Prostate gland (tissue), 2 donors: ENCODE measurements around the gene CXorf65. TPM values are rescaled to one million over a fixed set of nuclear protein-coding genes. Genes with fewer than 3 reads are reported as not detected.

ENCODE experiments used
- DNase-seq: peaks from one replicate; pipeline ENCODE4 v3.0.0-alpha.2; 2019; ENCODE audit warnings: low spot score
- H3K27ac ChIP-seq, 2 donors: fragments of 200-600 bp; sonication (generic); 2 replicates each; pipeline ENCODE4 v1.5.1; 2017 to 2019
- H3K27me3 ChIP-seq: fragments of 200-600 bp; sonication (generic); replicated peaks from 2 replicates; pipeline ENCODE4 v1.5.1; 2019; ENCODE audit not compliant: insufficient read depth
- H3K36me3 ChIP-seq, 2 donors: fragments of 200-600 bp; sonication (generic); 1 replicate in 1 of 2; 2 replicates in 1 of 2; pipeline versions ENCODE4 v1.5.1 to v1.8.1; 2017 to 2019
- H3K4me1 ChIP-seq: fragments of 200-600 bp; sonication (generic); replicated peaks from 2 replicates; pipeline ENCODE4 v1.5.1; 2019
- H3K4me3 ChIP-seq, 2 donors: fragments of 200-600 bp; sonication (generic); 2 replicates each; pipeline ENCODE4 v1.5.1; 2017 to 2019
- H3K9me3 ChIP-seq: fragments of 200-600 bp; sonication (generic); 2 replicates; pipeline ENCODE4 v1.5.1; 2017
- POLR2A ChIP-seq: fragments of 450-650 bp; IDR thresholded peaks from one replicate; pipeline ENCODE4 v1.6.1; 2016; ENCODE audit warnings: antibody characterized with exemption, mild to moderate bottlenecking
- POLR2AphosphoS5 ChIP-seq: sonication (generic); formaldehyde crosslinking; IDR thresholded peaks from one replicate; pipeline ENCODE4 v1.6.1; 2017; ENCODE audit warnings: antibody characterized with exemption
- WGBS: methylation state at CpG from one replicate; pipeline ENCODE4 v1.1.5; 2018; 5-methylcytosine and 5-hydroxymethylcytosine counted together
- intact Hi-C: fragments of 100-400 bp; cut with DNase I; formaldehyde crosslinking; loops from one replicate; pipeline ENCODE4 v1.14.2; 2022
- total RNA-seq, 2 donors: library from RNA; depleted of rRNA; stranded (reverse); fragments of >200 nt; gene quantifications; one replicate each; pipeline ENCODE4 v1.1.0, GENCODE V29; 2016
- TF ChIP-seq, protein P1 (sequence below), 4 experiments: fragments of 200-600 bp in 2 of 4; fragments of 450-650 bp in 2 of 4; sonication (generic) in 2 of 4; IDR thresholded peaks; 1 replicate in 3 of 4; 2 replicates in 1 of 4; pipeline ENCODE4 v1.5.1; 2016 to 2019; ENCODE audit warnings: antibody characterized with exemption in 4 of 4, mild to moderate bottlenecking in 2 of 4, moderate library complexity in 2 of 4

The CXorf65 gene
- total RNA-seq, result not detected

DNA sequence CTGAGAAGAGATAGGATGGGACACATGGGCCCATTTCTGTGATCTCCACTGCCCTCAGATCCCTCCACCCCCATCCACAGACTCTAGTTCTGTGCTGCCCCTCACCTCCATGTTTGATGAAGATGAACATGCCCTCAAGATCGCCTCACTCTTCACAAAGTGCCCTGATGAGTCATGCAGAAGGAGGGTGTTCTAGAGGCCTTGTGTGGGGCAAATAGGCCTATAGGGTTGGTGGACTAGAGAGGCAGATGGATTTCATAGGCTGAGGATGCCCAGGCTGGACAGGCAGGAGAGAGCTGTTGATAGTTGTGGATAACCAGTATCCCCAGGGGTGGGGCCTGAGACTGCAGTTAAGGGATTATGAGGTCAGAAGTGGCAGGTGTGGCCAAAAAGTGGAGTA, at the start of gene CXorf65:
TSS of gene CXorf65 (minus strand) at position 314 of the 400 bp plus-strand sequence. CDS start at position 130, 184 bp downstream.
- no peak for DNase-seq
- no peaks in the 10 kb centered on the region for H3K27me3 ChIP-seq
- intact Hi-C loops, result no loop called here
- TF ChIP-seq POLR2AphosphoS5 (no peak), POLR2A (no peak)
- TF ChIP-seq, protein P1, sequence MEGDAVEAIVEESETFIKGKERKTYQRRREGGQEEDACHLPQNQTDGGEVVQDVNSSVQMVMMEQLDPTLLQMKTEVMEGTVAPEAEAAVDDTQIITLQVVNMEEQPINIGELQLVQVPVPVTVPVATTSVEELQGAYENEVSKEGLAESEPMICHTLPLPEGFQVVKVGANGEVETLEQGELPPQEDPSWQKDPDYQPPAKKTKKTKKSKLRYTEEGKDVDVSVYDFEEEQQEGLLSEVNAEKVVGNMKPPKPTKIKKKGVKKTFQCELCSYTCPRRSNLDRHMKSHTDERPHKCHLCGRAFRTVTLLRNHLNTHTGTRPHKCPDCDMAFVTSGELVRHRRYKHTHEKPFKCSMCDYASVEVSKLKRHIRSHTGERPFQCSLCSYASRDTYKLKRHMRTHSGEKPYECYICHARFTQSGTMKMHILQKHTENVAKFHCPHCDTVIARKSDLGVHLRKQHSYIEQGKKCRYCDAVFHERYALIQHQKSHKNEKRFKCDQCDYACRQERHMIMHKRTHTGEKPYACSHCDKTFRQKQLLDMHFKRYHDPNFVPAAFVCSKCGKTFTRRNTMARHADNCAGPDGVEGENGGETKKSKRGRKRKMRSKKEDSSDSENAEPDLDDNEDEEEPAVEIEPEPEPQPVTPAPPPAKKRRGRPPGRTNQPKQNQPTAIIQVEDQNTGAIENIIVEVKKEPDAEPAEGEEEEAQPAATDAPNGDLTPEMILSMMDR (IDR thresholded peaks at IDR 0.05), result no peak
- H3K9me3 ChIP-seq, result no peaks in the 10 kb centered on the region
- no peaks in the 10 kb centered on the region for H3K4me1 ChIP-seq
- H3K27ac ChIP-seq, result no peak within 1 kb of the TSS
- no peaks in the 10 kb centered on the region for H3K36me3 ChIP-seq
- 100% methylated on average over 1 of the region's 1 CpG for WGBS
- no peak within 1 kb of the TSS for H3K4me3 ChIP-seq

DNA sequence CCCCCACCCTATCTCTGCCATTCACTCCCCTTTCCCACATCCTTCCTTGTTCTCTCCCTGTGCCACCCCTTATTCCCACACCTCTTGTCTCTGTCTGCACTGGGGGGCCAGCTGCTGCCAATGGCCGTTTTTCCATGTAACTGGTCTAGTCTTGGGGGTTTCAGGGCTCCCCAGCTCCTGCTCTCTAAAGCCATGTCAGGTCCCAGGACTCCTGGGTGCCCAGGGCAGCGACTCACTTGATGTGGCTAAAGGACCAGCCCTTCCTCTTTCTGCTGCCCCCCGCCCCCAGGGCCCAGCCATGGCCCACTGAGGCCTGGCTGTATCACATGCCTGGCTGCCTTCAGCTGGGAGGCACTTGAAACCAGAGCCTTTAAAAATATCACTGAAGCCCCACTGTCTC, 48.1 kb upstream of the CXorf65 start:
- H3K4me1 ChIP-seq, result no peaks in the 10 kb centered on the region
- 91% methylated on average over 3 of the region's 3 CpGs for WGBS
- H3K4me3 ChIP-seq, result no peak overlapping the region
- no peak overlapping the region for H3K27ac ChIP-seq
- TF ChIP-seq POLR2AphosphoS5 (no peak), POLR2A (no peak)
- TF ChIP-seq, protein P1 (IDR thresholded peaks at IDR 0.05), result no peak
- intact Hi-C loops, result no loop called here
- DNase-seq, result no peak
- no peaks in the 10 kb centered on the region for H3K27me3 ChIP-seq
- H3K36me3 ChIP-seq, result no peaks in the 10 kb centered on the region
- no peaks in the 10 kb centered on the region for H3K9me3 ChIP-seq

DNA sequence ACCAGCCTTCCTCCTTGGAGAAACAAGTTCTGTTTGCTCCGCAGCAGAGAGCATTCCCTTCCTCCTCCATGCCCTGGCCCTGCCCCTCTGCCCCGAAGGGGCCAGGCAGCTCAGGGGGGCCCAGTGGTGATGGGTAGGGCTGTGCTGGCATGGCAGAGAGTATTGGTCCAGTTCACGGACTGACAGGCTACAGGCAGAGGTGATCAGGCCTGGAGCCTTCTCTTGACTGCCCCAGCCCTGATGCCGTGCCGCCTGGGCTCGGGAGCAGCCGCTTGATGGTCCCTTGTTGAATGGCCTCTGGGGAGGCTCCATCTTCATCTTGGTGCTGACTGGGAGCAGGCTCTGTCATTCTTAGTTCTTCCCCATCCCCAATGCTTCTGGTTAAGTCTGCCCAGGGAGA, 47.7 kb upstream of the CXorf65 start:
- intact Hi-C loops, result no loop called here
- DNase-seq, result no peak
- Histone ChIP-seq H3K27ac (no peak overlapping the region), H3K36me3 (no peaks in the 10 kb centered on the region), H3K9me3 (no peaks in the 10 kb centered on the region), H3K27me3 (no peaks in the 10 kb centered on the region), H3K4me1 (no peaks in the 10 kb centered on the region), H3K4me3 (no peak overlapping the region)
- 83% methylated on average over 1 of the region's 7 CpGs for WGBS
- TF ChIP-seq, protein P1 (IDR thresholded peaks at IDR 0.05), result no peak
- TF ChIP-seq POLR2AphosphoS5, result no peak
- no peak for TF ChIP-seq POLR2A

DNA sequence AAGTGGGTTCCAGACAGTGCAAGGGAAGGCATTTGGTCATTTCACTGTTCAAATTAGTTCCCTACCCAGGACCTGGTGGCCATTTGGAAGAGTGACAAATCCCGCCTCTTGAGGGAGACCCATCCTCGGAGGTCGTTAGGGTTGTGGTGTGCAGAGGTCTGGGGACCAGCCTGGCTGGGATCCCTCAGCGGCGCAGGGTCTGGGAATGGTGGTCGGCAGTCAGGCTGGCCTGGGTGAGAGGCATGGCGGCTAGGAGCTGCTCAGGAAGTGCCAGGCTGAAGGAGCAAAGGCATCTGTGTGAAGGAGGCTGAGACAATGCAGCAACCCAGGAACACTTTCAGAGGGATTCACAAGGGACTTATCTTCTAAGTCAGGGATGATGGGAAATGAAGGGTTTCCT, 44.8 kb upstream of the CXorf65 start:
- H3K36me3 ChIP-seq, result no peaks in the 10 kb centered on the region
- 67% methylated on average over 7 of the region's 7 CpGs for WGBS
- TF ChIP-seq POLR2AphosphoS5 (no peak), POLR2A (no peak)
- TF ChIP-seq, protein P1 (IDR thresholded peaks at IDR 0.05), result no peak

DNA sequence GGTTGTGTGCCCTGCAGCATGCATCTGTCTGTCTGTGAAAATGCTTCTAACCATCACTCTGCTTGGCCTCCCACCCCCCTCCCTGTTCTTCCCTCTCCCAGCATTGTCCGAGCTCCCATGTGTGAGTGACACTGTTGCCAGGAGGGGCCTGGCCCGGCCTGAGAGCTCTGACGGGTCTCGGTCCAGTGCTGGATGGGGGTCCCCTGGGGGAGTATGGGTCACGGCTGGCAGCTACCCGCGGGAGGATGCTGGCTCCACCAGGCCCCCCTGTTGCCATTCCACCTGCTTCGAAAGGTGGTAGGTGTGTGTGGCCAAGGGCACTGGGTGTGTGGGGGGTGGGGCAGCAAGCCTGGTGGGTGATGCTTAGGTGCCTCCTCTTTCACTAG, 41.7 kb upstream of the CXorf65 start:
- Histone ChIP-seq H3K36me3 (no peaks in the 10 kb centered on the region), H3K27ac (no peak overlapping the region)
- WGBS, result 100% methylated on average over 1 of the region's 8 CpGs

More for the DNA sequence above, 44.8 kb upstream of the CXorf65 start:
- no peak for DNase-seq
- Histone ChIP-seq H3K4me3 (no peak overlapping the region), H3K27me3 (no peaks in the 10 kb centered on the region), H3K27ac (no peak overlapping the region), H3K9me3 (no peaks in the 10 kb centered on the region), H3K4me1 (no peaks in the 10 kb centered on the region)
- intact Hi-C loops, result no loop called here

More for the DNA sequence above, 41.7 kb upstream of the CXorf65 start:
- no peak for TF ChIP-seq POLR2AphosphoS5
- TF ChIP-seq POLR2A, result no peak
- TF ChIP-seq, protein P1 (IDR thresholded peaks at IDR 0.05), result no peak
- H3K4me3 ChIP-seq, result no peak overlapping the region
- intact Hi-C loops, result no loop called here
- no peaks in the 10 kb centered on the region for H3K9me3 ChIP-seq
- DNase-seq, result no peak
- H3K4me1 ChIP-seq, result no peaks in the 10 kb centered on the region
- no peaks in the 10 kb centered on the region for H3K27me3 ChIP-seq
